ENCODE measurements around the gene SLC1A7. TPM values are rescaled to one million over a fixed set of nuclear protein-coding genes. Genes with fewer than 3 reads are reported as not detected.

SLC1A7 gene
- total and polyA plus RNA-seq, 2 experiments from 2014 or later = not detected

DNA sequence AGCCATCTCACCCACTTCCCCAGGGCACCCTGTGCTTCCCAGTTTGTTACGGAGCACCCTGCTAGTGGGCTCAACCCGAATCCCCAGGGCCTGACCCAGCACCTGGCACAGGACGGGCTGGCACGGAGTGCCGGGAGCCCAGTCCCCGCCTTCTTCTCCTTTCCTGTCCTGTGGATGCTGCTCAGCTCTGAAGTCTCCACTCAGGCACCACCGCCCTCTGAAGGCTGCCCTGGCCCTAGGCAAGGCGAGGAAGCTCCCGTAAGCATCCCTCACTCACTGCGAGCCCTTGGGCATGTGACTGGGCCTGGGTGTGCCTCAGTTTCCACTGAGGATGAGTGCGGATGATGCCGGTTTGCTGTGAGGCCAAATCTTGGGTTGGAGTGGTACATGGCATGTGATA, 21.8 kb downstream of the SLC1A7 start:
- Histone ChIP-seq H3K4me1 (ENCODE audit: low read depth) (peaks cover 16% of the 10 kb centered on the region), H3K4me3 (no peak overlapping the region), H3K27ac (no peak overlapping the region), H3K36me3 (no peaks in the 10 kb centered on the region), H3K27me3 (no peaks in the 10 kb centered on the region), H3K9me3 (ENCODE audit: low read depth) (no peaks in the 10 kb centered on the region)
- DNase-seq (ENCODE audit: low read depth in 1 of 2, low spot score in 1 of 2) = no peak
- TF ChIP-seq, protein P1, sequence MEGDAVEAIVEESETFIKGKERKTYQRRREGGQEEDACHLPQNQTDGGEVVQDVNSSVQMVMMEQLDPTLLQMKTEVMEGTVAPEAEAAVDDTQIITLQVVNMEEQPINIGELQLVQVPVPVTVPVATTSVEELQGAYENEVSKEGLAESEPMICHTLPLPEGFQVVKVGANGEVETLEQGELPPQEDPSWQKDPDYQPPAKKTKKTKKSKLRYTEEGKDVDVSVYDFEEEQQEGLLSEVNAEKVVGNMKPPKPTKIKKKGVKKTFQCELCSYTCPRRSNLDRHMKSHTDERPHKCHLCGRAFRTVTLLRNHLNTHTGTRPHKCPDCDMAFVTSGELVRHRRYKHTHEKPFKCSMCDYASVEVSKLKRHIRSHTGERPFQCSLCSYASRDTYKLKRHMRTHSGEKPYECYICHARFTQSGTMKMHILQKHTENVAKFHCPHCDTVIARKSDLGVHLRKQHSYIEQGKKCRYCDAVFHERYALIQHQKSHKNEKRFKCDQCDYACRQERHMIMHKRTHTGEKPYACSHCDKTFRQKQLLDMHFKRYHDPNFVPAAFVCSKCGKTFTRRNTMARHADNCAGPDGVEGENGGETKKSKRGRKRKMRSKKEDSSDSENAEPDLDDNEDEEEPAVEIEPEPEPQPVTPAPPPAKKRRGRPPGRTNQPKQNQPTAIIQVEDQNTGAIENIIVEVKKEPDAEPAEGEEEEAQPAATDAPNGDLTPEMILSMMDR (IDR thresholded peaks at IDR 0.05; ENCODE audit: low read depth, low read length) = no peak

DNA sequence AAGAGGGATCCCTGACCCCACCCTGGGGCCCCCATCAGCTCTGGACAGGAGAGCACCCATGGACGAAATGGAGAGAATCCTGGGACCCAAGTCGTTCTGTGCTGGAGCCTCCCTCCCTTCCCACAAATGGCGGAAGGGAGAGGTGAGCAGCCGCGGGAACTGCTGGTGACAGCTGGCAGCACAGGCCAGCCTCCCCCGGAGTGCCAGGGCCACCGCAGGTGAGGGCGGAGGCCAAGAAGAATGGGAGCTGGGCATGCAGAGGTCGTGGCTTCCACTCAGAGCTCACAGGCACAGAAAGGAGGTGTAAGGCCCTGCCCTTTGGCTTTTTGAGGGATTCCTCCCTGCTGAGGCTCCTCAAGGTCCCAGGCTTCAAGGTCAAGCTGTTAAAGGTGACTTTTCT, 24.6 kb downstream of the SLC1A7 start:
- H3K27me3 ChIP-seq = peaks cover 17% of the 10 kb centered on the region
- no peak overlapping the region for H3K4me3 ChIP-seq
- no peak for DNase-seq (ENCODE audit: low read depth in 1 of 2, low spot score in 1 of 2)
- TF ChIP-seq, protein P1 (IDR thresholded peaks at IDR 0.05; ENCODE audit: low read depth, low read length) = no peak
- H3K9me3 ChIP-seq (ENCODE audit: low read depth) = no peaks in the 10 kb centered on the region
- H3K27ac ChIP-seq = no peak overlapping the region
- H3K4me1 ChIP-seq (ENCODE audit: low read depth) = peaks cover 12% of the 10 kb centered on the region
- no peaks in the 10 kb centered on the region for H3K36me3 ChIP-seq

DNA sequence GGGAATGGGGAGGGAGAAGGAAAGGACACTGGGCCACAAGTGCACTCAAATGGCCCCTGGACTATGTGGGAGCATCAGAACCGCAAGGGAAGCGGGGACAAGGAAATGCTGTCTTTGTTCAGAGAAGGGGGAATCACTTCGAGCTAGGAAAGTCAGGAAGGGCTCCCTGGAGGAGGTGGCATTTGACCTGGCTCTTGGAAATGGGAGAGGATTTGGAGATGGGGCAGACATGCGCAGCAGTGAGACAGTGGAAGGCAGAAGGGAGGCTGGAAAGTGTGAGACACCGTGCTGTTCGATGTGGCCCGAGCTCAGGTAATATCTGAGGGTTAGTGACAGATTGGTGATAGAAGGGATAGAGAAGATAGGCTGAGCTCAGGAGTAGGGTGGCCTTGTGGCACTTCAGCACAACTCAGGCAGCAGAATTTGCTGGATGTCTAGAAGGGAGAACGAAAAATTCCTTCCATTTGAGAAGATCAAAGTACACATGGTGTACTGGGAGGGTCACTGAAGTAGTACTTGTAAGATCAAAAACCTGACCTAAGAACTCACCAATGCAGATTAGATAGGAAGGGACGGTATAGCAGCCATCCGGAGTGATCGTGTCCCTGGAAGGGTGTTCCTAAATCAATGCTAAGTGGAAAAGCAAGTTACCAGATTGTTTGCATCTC, 25.4 kb downstream of the SLC1A7 start:
- DNase-seq (ENCODE audit: low read depth in 1 of 2, low spot score in 1 of 2) = peak in 1 of 2 donors; percentile 21
- H3K4me1 ChIP-seq (ENCODE audit: low read depth) = peaks cover 12% of the 10 kb centered on the region
- no peak overlapping the region for H3K4me3 ChIP-seq
- H3K36me3 ChIP-seq = no peaks in the 10 kb centered on the region
- no peak overlapping the region for H3K27ac ChIP-seq
- TF ChIP-seq, protein P1 (IDR thresholded peaks at IDR 0.05; ENCODE audit: low read depth, low read length) = no peak
- H3K27me3 ChIP-seq = peaks cover 17% of the 10 kb centered on the region
- H3K9me3 ChIP-seq (ENCODE audit: low read depth) = no peaks in the 10 kb centered on the region

- no peak for DNase-seq (ENCODE audit: low read depth in 1 of 2, low spot score in 1 of 2)
- TF ChIP-seq, protein P1 (IDR thresholded peaks at IDR 0.05; ENCODE audit: low read depth, low read length) = no peak
- Histone ChIP-seq H3K27ac (no peak overlapping the region), H3K4me1 (ENCODE audit: low read depth) (peaks cover 12% of the 10 kb centered on the region), H3K9me3 (ENCODE audit: low read depth) (no peaks in the 10 kb centered on the region), H3K27me3 (peaks cover 17% of the 10 kb centered on the region), H3K4me3 (no peak overlapping the region), H3K36me3 (no peaks in the 10 kb centered on the region)
These were observed 26.1 kb downstream of the SLC1A7 start for GRCh38 chr1:53116307-53116810.

GRCh38 chr1:53115403-53116306, 26.8 kb downstream of the SLC1A7 start:
- Histone ChIP-seq H3K27me3 (peaks cover 17% of the 10 kb centered on the region), H3K27ac (no peak overlapping the region), H3K4me3 (no peak overlapping the region), H3K4me1 (ENCODE audit: low read depth) (peaks cover 12% of the 10 kb centered on the region), H3K36me3 (no peaks in the 10 kb centered on the region), H3K9me3 (ENCODE audit: low read depth) (no peaks in the 10 kb centered on the region)
- TF ChIP-seq, protein P1 (IDR thresholded peaks at IDR 0.05; ENCODE audit: low read depth, low read length) = no peak
- DNase-seq (ENCODE audit: low read depth in 1 of 2, low spot score in 1 of 2) = peak; percentile 66 to 89

Data from cardiac muscle cell (in vitro differentiated cells and primary cell).